Left colon (tissue), 2 donors: Measurements from ENCODE around the gene MALL. TPM values are rescaled to one million over a fixed set of nuclear protein-coding genes. Genes with fewer than 3 reads are reported as not detected.
A peak's percentile ranks its signal among the peaks of the same experiment; 100 is the strongest.
"Not testable (repeated sequence)": the region's sequence is repeated elsewhere in the genome, so short reads cannot be mapped to it uniquely, and the experiment has no call there.

Experiments
- ATAC-seq: fragments of 200-7000 bp; cut with Tn5 transposase; one replicate; pipeline ENCODE4 v1.9.1; 2020; ENCODE audit warnings: mild to moderate bottlenecking, moderate library complexity
- DNase-seq, 2 donors: peaks; one replicate each; pipeline ENCODE4 v3.0.0-alpha.2; 2020
- intact Hi-C, 2 donors: fragments of 100-400 bp; cut with DNase I in 1 of 2; cut with micrococcal nuclease in 1 of 2; formaldehyde crosslinking; loops; one replicate each; pipeline versions ENCODE4 v1.11.2 to v1.14.0; 2022; cut with DNase I, micrococcal nuclease
- total RNA-seq, 2 donors: library from RNA; stranded (reverse); fragmentation: NEBNext Ultra II Directional; extraction: Animal tissue kit (Norgen Biotek cat#: 25700); gene quantifications; one replicate each; pipeline ENCODE4 v1.2.1, GENCODE V29; 2021
- donor health status: DM: no; HTN: no; CAD: no.
- donor health status: DM: yes; HTN: yes; CAD: no.

The MALL gene
- total RNA-seq, 2 donors from 2014 or later: 368 to 561 TPM

DNA sequence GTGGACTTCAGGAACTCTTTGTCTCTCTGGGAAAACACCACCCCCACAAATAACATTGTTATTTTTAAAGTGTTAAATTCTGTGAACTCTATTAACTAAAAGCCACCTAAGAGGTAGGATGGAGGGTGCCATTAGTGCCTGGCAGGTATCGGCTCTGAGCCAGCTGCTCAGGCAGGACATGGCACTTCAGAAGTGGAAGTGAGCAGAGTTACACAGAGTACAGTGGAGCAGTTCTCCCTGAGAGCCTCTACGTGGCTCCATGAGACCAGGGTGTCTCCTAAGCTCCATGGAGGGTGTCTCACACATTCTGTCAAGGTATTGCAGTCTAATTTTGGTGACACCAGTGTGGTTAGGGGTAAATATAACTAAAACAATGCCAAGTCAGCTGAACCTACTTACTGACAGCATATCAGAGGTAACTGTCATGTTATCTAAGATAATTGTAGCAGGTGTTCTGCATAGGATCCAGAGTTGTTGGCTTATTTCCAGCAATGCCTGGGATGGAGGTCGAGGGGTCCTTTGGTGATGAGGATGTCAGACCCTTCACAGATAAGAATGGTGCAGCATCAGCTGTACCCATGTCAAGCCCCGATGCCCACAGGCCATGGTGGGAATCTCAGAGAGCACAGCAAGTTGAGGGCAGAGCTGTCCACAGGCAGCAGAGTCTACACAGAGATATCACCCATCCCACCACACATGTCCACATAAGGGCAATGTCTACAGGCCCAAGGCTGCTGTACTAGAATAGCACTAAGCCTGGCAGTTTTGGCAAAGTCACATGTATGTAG lies 8.6 kb upstream of the MALL start:
- ATAC-seq (no peak), DNase-seq (no peak)
- intact Hi-C loops: no loop called here

DNA sequence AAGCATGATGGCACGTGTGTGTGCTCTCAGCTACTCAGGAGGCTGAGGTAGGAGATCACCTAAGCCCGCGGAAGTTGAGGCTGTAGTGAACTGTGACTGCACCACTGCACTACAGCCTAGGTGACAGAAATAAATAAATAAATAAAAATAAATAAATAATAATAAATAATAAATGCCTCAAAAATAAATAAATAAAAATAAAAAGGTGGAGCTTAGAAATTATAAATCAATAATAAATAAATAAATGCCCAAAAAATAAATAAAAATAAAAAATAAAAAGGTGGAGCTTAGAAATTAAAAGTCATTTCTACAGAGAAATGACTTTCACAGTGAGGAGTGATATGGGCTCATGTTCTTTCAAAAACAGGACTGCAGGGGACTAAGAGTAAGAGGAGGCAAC lies 6.0 kb upstream of the MALL start:
- no peak for ATAC-seq
- DNase-seq: no peak
- intact Hi-C loops: no loop called here

DNA sequence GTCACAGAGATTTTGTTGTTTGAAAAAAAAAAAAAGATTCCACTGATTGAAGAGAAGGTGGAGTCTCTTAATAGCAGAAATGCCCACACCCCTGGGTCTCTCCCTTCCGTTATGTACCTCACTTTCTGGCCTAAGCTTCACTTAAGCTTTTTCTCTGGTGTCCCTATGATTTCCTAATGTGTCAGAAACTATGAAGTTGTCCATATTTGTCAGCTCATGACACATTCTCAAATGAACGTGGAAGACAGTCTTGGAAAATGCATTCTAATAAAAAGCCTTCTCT lies 5.4 kb upstream of the MALL start:
- ATAC-seq: no peak
- no peak for DNase-seq
- intact Hi-C loops: no loop called here

DNA sequence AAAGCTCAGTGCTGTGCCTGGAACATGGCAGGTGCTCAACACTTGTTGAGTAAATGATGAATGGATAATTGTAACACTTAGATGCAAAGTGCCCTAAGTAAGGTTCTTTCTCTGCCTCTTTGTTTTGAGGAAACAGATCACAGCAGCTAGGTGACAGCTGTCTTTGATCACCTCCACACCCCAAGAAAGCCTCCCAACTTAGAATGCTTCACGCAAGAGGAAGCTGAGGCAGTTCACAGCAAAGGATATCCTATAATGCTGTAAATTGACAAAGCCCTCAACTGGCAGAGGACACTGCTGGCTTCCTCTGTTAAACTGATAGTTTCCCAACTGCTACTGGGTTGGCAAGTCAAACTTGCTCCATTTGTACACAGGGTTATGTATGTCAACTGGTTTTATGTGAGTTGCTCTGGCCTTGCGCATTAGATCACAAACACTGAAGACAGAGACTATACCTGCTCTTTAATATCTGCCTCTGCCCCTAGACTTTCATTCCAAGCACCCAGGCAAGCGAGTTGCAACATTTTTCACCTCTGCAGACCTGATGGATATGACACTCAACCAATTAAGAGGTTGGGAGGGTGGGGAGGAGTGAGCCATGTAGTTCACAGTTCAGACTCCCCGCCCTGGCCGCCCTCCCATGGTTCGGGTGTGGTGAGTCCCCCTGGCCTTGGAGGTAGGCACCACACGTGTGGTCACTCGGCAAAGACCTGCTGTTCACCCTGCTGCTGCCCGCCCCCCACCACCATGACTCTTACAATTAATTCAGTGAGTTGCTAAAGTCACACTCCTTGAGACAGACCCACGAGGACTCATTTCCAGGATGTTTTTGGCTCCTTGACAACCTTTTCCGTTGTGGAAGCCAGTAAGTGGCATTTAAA lies 4.8 kb upstream of the MALL start:
- peak; percentile 17 for ATAC-seq
- intact Hi-C loops: no loop called here

DNA sequence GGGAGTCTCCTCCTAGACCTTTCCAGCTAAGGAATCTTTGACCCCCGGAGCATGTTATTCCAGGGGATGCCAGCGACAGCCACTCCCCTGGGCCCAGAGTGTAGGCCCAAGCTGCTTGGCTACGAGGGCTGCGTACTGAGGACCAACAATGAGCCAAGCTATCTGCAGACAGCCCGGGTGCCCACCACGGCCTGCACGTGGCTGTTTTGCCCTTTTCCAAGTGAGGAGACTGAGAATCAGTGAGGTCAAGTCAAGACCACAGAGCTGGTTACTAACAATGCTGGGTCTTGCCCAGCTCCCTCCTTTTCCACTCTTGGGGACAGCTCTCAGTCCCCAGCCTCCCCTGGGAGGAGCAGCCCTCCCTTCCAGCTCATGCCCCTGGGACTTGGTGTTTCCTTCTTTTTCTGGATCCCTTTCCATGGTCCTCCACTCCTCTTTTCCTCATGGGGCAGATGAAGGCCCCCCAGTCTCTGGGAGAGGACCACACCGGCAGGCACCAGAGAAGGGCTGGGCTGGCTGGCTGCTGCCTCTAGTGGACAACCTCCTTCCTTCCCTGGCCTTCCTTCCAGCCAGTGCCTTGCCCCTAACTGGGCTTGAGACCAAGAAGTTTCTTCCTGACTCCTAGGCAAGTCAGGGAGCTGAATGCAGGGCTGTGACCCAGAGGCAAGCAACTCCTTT lies 550 bp upstream of the MALL start:
- DNase-seq (peak; percentile 39 to 57), ATAC-seq (peak; percentile 37)
- intact Hi-C loops: no loop called here

More for the DNA sequence above, 4.8 kb upstream of the MALL start:
- DNase-seq: no peak

DNA sequence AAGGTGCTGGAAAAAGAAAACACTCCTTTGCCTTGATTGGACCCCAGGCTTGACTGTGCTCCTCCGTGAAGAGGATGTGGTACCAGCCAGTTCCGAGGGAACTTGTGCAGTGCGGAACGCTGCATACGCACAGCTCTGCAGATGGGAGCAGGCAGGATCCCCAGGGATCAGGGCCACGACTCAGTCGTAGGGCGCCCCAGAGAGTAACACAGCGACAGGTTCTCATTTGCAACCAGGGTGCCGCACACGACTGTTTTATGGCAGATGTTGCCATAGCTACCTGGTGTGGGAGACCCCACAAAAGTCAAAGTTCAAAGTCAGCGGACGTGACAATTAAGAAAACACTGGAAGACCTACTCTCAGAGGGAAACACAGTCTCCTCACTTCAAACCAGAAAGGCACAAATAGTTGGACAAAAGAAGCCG lies 779 bp downstream of the MALL start:
- peak; percentile 45 for ATAC-seq
- DNase-seq: peak in 1 of 2 donors; percentile 46
- intact Hi-C loops: no loop called here

DNA sequence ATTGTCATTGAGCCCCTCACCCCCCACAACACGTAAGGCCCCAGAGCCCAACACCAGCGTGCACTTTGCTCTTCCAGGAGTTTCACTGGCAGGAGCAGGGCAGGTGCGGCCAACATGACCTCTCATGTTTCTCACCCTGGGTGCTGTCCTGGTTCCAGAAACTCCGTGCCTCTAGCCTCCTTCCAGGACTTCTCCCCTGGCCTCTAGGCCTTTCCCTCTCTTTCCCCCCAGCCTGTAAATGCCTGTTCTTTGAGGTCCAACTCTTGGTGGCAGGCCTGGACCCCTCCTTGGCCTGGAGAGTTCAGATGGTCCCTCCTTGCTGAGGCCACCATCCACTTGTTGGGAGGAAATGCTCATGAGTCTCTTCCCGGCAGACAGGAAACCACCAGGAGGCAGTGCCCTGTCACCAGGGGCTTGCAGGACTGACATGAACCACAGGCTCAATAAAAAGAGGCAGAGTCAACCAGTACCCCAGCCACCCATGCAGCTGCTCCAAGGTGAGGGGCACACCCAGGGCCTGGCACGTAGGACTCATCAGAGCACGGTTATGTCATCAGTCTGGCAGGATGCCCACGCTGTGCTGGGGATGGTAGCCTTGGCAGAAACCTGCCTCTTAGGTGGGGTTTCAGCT lies 1.5 kb downstream of the MALL start:
- peak; percentile 94 for DNase-seq
- peak; percentile 79 for ATAC-seq

DNA sequence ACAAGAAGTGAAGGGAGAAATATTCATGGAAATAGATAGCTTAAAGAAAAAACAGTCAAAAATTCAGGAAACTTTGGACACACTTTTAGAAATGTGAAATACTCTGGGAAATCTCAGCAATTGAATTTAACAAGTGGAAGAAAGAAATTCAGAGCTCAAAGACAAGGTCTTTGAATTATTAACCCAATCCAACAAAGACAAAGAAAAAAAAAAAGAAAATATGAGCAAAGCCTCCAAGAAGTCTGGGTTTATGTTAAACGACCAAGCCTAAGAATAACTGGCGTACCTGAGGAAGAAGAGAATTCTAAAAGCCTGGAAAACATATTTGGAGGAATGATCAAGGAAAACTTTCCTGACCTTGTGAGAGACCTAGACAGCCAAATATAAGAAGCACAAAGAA lies 7.3 kb downstream of the MALL start:
- DNase-seq, ATAC-seq, intact Hi-C loops: not testable (repeated sequence)

More for the DNA sequence above, 1.5 kb downstream of the MALL start:
- intact Hi-C loops: no loop called here

DNA sequence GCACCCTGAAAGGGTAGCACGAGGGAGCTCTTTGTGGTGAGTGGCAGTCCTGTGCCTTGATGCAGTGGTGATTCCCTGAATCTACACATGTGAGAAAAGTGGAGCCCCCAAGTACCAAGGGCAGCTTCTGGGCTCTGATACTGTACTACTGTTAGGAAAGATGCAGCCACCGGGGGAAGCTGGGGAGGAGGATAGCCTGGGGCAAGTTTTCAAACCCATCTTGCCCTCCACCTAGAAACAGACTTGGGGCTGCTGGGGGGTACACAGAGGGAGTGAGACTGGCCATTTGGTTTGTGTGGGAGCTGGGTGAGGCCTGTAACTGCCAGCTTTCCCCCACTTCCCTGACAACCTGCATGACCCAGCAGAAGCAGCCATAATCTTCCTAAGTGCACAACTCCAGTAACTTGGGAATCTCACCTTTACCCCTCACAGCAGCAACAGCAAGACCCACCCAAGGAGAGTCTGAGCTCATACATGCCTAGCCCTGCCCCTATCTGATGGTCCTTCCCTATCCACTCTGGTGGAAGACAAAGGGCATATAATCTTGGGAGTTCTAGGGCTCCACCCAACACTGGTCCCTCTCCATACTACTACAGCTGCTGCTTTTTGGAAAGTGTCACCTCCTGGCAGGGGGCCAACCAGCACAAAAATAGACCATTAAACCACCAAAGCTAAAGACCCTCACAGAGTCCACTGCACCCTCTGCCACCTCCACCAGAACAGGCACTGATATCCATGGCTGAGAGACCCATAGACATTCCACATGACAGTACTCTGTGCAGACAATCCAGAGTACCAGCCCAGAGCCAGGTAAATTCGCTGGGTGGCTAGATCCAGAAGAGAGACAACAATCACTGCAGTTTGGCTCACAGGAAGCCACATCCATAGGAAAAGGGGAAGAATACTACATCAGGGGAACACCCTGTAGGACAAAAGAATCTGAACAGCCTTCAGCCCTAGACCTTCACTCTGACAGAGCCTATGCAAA lies 8.2 kb downstream of the MALL start:
- peak; percentile 62 for ATAC-seq
- intact Hi-C loops: no loop called here
- DNase-seq: peak; percentile 53 to 70

DNA sequence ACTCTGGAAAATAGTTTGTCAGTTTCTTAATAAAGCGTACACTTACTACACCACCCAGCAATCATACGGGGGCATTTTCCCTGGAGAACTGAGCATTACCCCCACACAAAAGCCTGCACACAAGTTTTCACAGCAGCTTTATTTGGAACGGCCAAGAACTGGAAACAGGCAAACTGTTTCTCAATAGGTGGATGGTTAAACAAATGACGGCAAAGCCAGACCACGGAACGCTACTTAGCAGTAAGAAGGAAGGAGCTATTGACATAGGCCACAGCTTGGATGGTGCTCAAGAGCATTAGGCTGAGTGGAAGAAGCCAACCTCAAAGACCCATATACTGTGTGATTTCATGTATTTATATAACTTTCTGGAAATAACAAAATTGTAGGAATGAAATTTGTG lies 9.0 kb downstream of the MALL start:
- DNase-seq: no peak
- intact Hi-C loops: no loop called here
- peak; percentile 23 for ATAC-seq

DNA sequence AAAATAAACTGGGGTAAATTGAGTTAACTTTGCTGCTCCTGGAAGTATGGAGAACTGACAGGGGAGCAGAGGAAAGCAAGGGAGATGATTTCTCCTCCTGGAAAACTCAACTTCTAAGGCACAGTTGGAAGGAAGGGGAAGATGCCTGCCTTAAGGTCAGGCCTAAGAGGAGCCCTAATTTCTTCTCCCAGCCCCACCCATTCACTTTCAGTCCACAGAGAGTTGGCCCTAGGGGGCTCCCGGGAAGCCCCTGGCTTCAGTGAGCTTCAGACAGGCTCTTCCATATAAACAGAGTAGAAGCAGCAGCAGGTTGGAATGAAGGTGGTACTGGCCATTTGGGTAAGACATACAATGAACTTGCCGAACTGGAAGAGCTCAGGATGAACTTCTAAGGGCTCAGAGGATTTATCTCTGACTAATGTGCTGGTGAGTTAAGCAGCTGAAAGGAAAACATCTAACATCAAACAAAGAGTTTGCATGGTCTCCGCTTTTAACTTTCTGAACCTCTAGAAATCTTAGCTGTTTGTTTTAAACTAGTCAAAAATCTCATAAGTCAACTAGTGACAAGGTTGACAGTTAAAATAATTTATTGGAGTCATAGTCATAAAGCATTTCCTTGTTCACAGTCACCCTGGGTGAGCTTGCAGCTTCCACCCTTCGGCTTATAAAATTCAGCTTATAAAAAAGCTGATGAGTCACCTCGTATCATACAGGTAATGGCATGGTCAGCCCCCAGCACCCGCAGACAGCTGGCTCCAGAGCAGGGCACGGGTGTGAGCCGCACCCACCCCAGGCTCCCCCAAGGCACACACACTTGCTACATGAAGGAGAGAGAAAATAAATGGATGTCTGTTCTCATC lies 9.8 kb downstream of the MALL start:
- DNase-seq: peak; percentile 80 to 90
- peak; percentile 63 for ATAC-seq

DNA sequence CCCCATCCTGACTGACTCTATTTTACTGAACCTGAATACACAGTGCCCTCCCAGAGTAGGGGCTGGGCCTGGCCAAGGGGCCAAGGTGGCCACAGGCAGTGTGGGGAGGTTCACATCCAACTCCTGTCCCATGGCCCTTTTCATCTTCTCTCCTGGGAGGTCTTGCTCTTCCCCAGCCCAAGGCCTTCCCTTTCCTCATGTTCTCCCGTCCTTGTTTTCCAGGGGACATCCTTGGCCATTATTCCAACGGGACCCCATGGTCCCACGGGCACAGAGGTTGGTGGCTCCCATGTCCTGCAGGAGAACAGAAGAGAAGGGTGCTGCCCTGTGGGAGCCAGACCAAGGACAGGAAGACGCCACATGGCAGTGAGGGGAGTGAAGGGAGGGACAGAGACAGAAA lies 10.4 kb downstream of the MALL start:
- DNase-seq (no peak), ATAC-seq (no peak)
- intact Hi-C loops: no loop called here

More for the DNA sequence above, 9.8 kb downstream of the MALL start:
- intact Hi-C loops: no loop called here

DNA sequence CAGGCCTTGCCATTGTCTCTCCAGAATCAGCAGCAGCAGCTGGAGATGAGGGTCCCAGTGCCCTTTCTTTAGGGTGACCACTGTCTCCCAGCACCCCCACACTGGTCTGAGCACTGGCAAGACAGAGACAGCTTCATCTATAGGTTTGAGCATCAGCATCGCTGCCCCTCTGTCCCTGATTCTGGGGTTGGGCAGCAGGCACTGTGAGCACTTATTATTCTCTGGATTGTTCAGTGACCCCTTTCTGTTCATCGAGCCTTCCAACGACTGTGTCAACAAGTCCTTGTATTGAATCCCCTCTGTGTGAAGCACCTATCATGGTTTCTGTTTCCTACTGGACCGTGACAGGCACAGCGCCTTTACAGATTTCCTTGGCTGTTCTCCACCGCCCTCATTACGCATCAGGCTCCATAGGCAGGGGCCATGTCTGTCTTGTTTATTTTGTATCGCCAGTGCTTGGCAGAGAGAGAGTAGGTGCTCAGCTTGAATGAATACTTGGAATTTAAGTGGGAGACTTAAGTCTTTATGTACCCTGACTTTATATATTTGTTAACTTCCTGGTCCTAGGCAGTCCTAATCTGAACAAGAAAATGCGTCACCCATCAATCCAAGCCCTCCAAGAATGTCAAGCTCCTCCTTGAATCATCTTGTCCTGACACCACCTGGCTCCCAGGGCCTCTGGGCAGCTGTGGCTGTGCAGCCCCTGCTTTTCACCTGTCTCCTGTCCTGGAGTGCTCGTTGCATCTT lies 11.4 kb downstream of the MALL start:
- DNase-seq (no peak), ATAC-seq (no peak)

DNA sequence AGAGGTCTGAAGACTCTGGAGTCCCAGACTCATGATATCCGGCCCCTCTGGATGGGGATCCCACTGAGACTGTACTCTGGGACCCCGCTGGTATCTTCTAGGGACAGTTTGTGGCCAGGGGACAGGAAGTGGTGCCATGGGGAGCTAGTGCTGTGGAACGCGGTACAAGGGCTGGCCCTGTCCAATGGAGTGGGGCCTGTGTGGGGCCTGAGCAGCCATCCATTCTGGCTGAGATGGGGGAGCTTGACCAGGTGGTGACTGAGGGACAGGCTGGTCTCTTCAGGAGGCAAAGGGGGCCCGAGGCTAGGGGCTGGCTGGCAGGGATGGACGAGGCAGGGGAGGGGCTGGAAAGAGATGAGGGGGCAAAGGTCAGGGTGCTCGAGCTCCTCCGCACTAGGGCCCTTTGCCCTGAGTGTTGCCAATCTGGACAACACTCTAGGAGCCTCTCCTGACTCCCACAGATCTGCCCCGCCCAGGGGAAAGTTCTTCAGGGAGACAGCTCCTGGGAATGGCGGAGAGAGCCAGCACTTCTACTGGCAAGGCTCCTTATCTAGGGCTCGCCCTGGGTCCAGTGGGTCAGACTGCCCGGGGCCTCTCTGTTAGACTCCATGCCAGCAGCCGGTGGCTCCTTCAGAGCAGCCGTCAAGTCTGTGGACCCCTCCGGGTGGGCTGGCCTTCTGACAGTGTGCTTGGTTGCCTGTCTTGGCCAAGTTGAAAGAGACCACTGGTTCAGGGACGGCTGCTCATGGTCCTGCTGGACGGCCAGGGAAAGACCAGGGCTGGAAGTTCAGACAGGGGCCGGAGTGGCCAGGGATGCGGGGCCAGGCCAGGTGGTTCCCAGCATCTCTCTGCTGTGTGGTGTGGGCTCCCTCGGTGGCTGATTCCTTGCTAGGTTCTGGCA lies 12.3 kb downstream of the MALL start:
- peak; percentile 47 for ATAC-seq
- DNase-seq: peak; percentile 75 to 82
- intact Hi-C loops: no loop called here

More for the DNA sequence above, 11.4 kb downstream of the MALL start:
- intact Hi-C loops: no loop called here
